GM23338 (cell line): Measurements from ENCODE around the gene WDR37. TPM values are rescaled to one million over a fixed set of nuclear protein-coding genes. Genes with fewer than 3 reads are reported as not detected.

ENCODE experiments used
- ATAC-seq: fragments of 200-7000 bp; cut with Tn5 transposase; 3 replicates; pipeline ENCODE4 v1.9.1; 2020
- DNase-seq: peaks from one replicate; pipeline ENCODE4 v3.0.0-alpha.2; 2015; ENCODE audit warnings: low spot score
- H2AFZ ChIP-seq: fragments of 200-600 bp; sonication (generic); 2 replicates; pipeline ENCODE4 v1.8.0; 2016; ENCODE audit warnings: antibody characterized with exemption, mild to moderate bottlenecking, moderate library complexity
- H3F3A ChIP-seq: fragments of 200-600 bp; sonication (generic); replicated peaks from 2 replicates; pipeline ENCODE4 v1.8.0; 2017; ENCODE audit warnings: antibody characterized with exemption, mixed run types, low read depth
- H3K27ac ChIP-seq: fragments of 200-600 bp; sonication (generic); 2 replicates; pipeline ENCODE4 v1.6.1; 2016; ENCODE audit warnings: low read depth
- H3K27me3 ChIP-seq: fragments of 200-600 bp; sonication (generic); 2 replicates; pipeline ENCODE4 v1.8.0; 2016; ENCODE audit warnings: mild to moderate bottlenecking, mixed run types, moderate library complexity; ENCODE audit not compliant: insufficient read depth
- H3K36me3 ChIP-seq: fragments of 200-600 bp; sonication (generic); 2 replicates; pipeline ENCODE4 v1.8.0; 2016; ENCODE audit warnings: mild to moderate bottlenecking; ENCODE audit not compliant: insufficient read depth
- H3K4me1 ChIP-seq: fragments of 200-600 bp; sonication (generic); 2 replicates; pipeline ENCODE4 v1.8.0; 2016; ENCODE audit warnings: mild to moderate bottlenecking, moderate library complexity; ENCODE audit not compliant: insufficient read depth
- H3K4me2 ChIP-seq: fragments of 200-600 bp; sonication (generic); 2 replicates; pipeline ENCODE4 v1.7.1; 2017; ENCODE audit warnings: mixed run types
- H3K4me3 ChIP-seq: fragments of 200-600 bp; sonication (generic); 2 replicates; pipeline ENCODE4 v1.6.1; 2016; ENCODE audit warnings: mixed run types
- H3K79me2 ChIP-seq: fragments of 200-600 bp; sonication (generic); replicated peaks from 2 replicates; pipeline ENCODE4 v1.8.0; 2017; ENCODE audit warnings: mild to moderate bottlenecking; ENCODE audit not compliant: insufficient read depth
- H3K9me2 ChIP-seq: fragments of 200-600 bp; sonication (generic); 2 replicates; pipeline ENCODE4 v1.8.0; 2017; ENCODE audit not compliant: insufficient read depth
- H4K20me1 ChIP-seq: fragments of 200-600 bp; sonication (generic); replicated peaks from 2 replicates; pipeline ENCODE4 v1.8.0; 2017; ENCODE audit warnings: mild to moderate bottlenecking; ENCODE audit not compliant: insufficient read depth
- H3K27ac Mint-ChIP-seq: 2 replicates; pipeline ENCODE4 v1.8.0; 2020; ENCODE audit warnings: inconsistent platforms, mild to moderate bottlenecking, moderate library complexity, mixed read lengths
- H3K27me3 Mint-ChIP-seq: 3 replicates; pipeline ENCODE4 v1.8.0; 2022; ENCODE audit warnings: low read depth, mild to moderate bottlenecking, moderate library complexity, mixed read lengths, inconsistent platforms; ENCODE audit not compliant: insufficient read depth, poor library complexity
- H3K36me3 Mint-ChIP-seq: 3 replicates; pipeline ENCODE4 v1.8.0; 2021; ENCODE audit warnings: low read depth, mild to moderate bottlenecking, inconsistent platforms, moderate library complexity, mixed read lengths
- H3K4me1 Mint-ChIP-seq: 3 replicates; pipeline ENCODE4 v1.8.0; 2020; ENCODE audit warnings: mild to moderate bottlenecking, inconsistent platforms, mixed read lengths
- H3K4me3 Mint-ChIP-seq: 3 replicates; pipeline ENCODE4 v1.8.0; 2021; ENCODE audit warnings: moderate library complexity, mild to moderate bottlenecking, inconsistent platforms, mixed read lengths
- H3K9me3 Mint-ChIP-seq: 3 replicates; pipeline ENCODE4 v1.8.0; 2020; ENCODE audit warnings: moderate library complexity, mild to moderate bottlenecking, inconsistent platforms, mixed read lengths
- CREB1 ChIP-seq: fragments of 250-450 bp; sonication (Bioruptor Pico); IDR thresholded peaks from 2 replicates; pipeline ENCODE4 v1.5.0; 2020; ENCODE audit warnings: low read depth, mild to moderate bottlenecking, moderate library complexity
- EZH2 ChIP-seq: fragments of 200-600 bp; sonication (generic); IDR thresholded peaks from one replicate; pipeline ENCODE4 v1.8.0; 2017; ENCODE audit warnings: antibody characterized with exemption, mild to moderate bottlenecking, low read depth; ENCODE audit not compliant: unreplicated experiment
- NANOG ChIP-seq: IDR thresholded peaks from 2 replicates; pipeline ENCODE4 v1.6.1; 2016; ENCODE audit warnings: antibody characterized with exemption, borderline replicate concordance
- POLR2AphosphoS5 ChIP-seq: IDR thresholded peaks from 2 replicates; pipeline ENCODE4 v1.6.1; 2016; ENCODE audit warnings: antibody characterized with exemption, low read depth
- REST ChIP-seq: IDR thresholded peaks from one replicate; pipeline ENCODE4 v1.6.1; 2018; ENCODE audit warnings: antibody characterized with exemption; ENCODE audit not compliant: unreplicated experiment
- STAT1 ChIP-seq: IDR thresholded peaks from one replicate; pipeline ENCODE4 v1.6.1; 2016; ENCODE audit warnings: antibody characterized with exemption; ENCODE audit not compliant: unreplicated experiment
- ZNF114 ChIP-seq: fragments of 250-450 bp; sonication (Bioruptor Pico); IDR thresholded peaks from 2 replicates; pipeline ENCODE4 v1.5.0; 2020; ENCODE audit warnings: mild to moderate bottlenecking, moderate library complexity
- ZNF331 ChIP-seq: fragments of 250-450 bp; sonication (Bioruptor Pico); IDR thresholded peaks from 2 replicates; pipeline ENCODE4 v1.5.0; 2020; ENCODE audit warnings: low read depth, mild to moderate bottlenecking, moderate library complexity
- ZNF462 ChIP-seq: fragments of 250-450 bp; sonication (Bioruptor Pico); IDR thresholded peaks from 2 replicates; pipeline ENCODE4 v1.5.0; 2020; ENCODE audit warnings: mild to moderate bottlenecking, moderate library complexity
- polyA plus RNA-seq: library from polyadenylated mRNA; unstranded; fragments of >200 nt; fragmentation: Nextera tagmentation; extraction: Ambion mirVana; gene quantifications from 2 replicates; pipeline ENCODE4 v1.2.1, GENCODE V29; 2016
- total RNA-seq: library from RNA; depleted of rRNA; stranded (reverse); fragments of >200 nt; shearing (Covaris generic); gene quantifications from 2 replicates; pipeline ENCODE4 v1.2.3, GENCODE V29; 2014
- TF ChIP-seq, protein P1 (sequence below): IDR thresholded peaks from 2 replicates; pipeline ENCODE4 v1.6.1; 2016; ENCODE audit warnings: antibody characterized with exemption

Gene WDR37
- total and polyA plus RNA-seq, 2 experiments from 2014 or later = 6.0 to 10.2 TPM

DNA sequence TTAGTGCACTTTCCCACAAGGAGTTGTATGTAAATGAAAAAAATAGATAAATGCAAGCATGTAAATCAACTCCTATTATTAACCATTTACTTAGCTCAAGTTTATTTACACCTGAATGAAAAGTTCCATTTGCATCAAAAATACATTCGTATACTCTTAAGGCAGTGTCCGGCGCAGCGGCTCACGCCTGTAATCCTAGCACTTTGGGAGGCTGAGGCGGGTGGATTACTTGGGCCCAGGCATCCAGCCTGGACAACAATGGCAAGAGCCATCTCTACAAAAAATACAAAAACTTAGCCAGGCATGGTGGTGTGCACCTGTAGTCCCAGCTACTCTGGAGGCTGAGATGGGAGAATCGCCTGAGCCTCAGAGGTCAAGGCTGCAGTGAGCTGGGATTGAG lies 26.3 kb upstream of the WDR37 start (continued):
- TF ChIP-seq ZNF462 (CRISPR knock-in tag) (no peak), ZNF331 (no peak), EZH2 (no peak), ZNF114 (CRISPR knock-in tag) (no peak)

GRCh38 chr10:1033601-1034000 lies 22.6 kb upstream of the WDR37 start:
- H3K27ac Mint-ChIP-seq = no peak overlapping the region
- peaks cover 5% of the 10 kb centered on the region; the same call in 2 of the 3 replicates for H3K36me3 Mint-ChIP-seq
- H3K4me3 Mint-ChIP-seq = no peak overlapping the region
- no peaks in the 10 kb centered on the region for H3K9me3 Mint-ChIP-seq
- no peaks in the 10 kb centered on the region for H3K79me2 ChIP-seq
- H3K4me1 Mint-ChIP-seq = peaks cover 12% of the 10 kb centered on the region; the same call in 2 of the 3 replicates
- H3K36me3 ChIP-seq = no peaks in the 10 kb centered on the region
- no peaks in the 10 kb centered on the region for H3K27me3 ChIP-seq
- peaks cover 11% of the 10 kb centered on the region; the same call in 1 of the 2 replicates for H3K4me1 ChIP-seq
- no peaks in the 10 kb centered on the region for H3K9me2 ChIP-seq
- H3K27ac ChIP-seq = no peak overlapping the region
- no peak overlapping the region for H3K4me3 ChIP-seq
- H3K27me3 Mint-ChIP-seq = no peaks in the 10 kb centered on the region
- ATAC-seq (no peak), DNase-seq (no peak)
- H3K4me2 ChIP-seq = no peak overlapping the region
- no peak overlapping the region for H2AFZ ChIP-seq
- H4K20me1 ChIP-seq = peaks cover 10% of the 10 kb centered on the region; the same call in 1 of the 2 replicates
- peaks cover 9% of the 10 kb centered on the region; the same call in 1 of the 2 replicates for H3F3A ChIP-seq
- TF ChIP-seq EZH2 (no peak), POLR2AphosphoS5 (no peak), CREB1 (CRISPR knock-in tag) (no peak), ZNF331 (no peak), NANOG (no peak), STAT1 (no peak), REST (no peak)
- TF ChIP-seq, protein P1, sequence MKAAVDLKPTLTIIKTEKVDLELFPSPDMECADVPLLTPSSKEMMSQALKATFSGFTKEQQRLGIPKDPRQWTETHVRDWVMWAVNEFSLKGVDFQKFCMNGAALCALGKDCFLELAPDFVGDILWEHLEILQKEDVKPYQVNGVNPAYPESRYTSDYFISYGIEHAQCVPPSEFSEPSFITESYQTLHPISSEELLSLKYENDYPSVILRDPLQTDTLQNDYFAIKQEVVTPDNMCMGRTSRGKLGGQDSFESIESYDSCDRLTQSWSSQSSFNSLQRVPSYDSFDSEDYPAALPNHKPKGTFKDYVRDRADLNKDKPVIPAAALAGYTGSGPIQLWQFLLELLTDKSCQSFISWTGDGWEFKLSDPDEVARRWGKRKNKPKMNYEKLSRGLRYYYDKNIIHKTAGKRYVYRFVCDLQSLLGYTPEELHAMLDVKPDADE = no peak
